SW 1271 (cell line): ENCODE measurements around the gene RPS6KA2.
A peak's percentile ranks its signal among the peaks of the same experiment; 100 is the strongest.
"Not testable (repeated sequence)": the region's sequence is repeated elsewhere in the genome, so short reads cannot be mapped to it uniquely, and the experiment has no call there.

Source experiments
- DNase-seq, 2 experiments: peaks; one replicate each; lab custom pipeline; 2025; lab: John Stamatoyannopoulos, UW

Gene RPS6KA2

DNA sequence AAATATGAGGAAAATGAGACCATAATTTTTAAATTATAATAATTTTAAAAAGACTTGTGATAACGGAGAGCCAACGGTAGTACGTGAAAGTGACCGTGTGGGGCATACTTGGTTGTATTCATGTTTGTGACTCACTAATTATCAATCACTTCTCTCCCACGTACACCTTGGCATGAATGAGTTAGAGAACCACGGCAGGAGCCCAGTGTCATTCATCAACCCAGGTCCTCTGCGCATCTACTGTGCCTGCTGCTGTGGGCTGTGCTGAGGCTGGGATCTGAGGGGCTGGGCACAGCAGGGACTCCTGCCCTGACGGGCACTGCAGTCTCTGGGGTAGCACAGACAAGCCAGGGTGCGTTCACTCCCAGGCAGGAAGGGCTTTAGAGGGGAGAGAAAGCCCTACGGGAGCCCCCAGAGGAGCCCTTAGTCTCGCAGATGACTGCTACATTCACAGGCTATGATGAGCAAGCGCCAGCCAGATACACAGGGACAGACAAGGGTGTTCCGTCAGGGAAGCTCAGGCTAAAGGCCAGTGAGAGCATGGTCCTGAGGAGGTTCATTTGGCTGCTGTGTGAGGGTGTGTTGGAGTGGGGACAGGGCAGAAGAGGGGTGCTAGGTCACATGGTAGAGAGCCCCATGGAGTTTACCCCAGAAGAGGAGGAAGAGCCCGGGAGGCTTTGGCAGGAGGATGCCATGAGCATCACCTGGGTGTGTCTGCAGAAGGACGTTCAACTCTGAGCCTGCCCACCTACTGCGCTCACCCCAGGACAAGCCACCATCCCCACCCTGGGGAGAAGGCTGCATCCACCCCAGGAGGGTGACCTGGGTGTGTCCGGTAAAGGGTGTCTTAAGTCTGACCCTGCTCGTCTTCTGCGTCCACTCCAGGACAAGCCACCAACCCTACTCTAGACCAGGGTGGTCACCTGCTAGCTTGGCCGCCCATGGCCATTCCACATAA, 8.2 kb upstream of the RPS6KA2 start:
- DNase-seq = no peak

DNA sequence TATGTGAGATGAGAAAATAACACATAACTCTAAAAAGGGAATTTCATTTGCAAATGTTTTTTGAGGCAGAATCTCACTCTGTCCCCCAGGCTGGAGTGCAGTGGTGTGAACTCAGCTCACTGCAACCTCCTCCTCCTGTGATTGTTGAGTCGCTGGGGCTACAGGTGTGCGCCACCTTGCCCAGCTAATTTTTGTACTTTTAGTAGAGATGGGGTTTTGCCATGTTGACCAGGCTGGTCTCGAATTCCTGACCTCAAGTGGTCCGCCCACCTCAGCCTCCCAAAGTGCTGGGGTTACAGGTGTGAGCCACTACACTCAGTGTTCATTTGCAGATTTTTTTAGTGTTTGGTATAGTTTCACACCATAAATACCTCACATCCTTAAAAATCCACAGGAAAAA, 7.5 kb upstream of the RPS6KA2 start:
- DNase-seq = not testable (repeated sequence)

- no peak for DNase-seq
These were observed 6.9 kb upstream of the RPS6KA2 start for GRCh38 chr6:166633732-166634535.

DNA sequence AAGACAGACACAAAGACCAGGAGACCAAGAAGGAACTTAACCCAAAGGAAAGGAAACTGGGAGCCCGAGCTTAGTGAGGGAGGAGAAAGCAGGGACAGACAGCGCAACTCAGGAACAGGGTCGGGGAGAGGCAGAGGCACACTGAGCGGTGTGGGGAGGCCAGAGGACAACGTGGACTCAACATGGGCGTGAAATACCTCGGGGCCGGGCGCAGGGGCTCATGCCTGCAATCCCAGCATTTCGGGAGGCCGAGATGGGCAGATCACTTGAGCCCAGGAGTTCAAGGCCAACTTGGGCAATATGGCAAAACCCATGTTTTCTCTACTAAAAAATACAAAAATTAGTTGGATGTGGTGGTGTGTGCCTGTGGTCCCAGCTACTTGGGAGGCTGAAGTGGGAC, 5.7 kb upstream of the RPS6KA2 start:
- DNase-seq = no peak

DNA sequence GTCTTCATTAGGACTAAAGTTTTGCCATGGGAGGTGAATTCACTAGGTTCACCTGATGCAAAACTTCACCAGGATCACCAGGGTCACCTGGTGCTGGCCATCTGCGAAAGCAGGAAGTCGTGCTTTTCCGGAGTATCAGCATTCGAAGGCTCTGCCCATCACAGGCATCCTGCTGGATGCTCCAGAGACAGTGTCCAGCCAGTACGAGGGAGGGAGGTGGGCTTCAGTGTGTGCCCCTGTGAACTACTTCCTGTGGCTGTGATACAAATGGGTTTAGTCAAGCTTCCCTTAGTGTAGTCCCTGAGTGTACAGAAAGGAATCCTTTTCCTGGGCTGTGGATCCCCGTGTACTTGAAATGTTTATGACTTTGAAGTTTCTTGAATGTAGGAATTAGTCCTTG, 3.4 kb upstream of the RPS6KA2 start:
- no peak for DNase-seq

GRCh38 chr6:166629628-166630027, 2.6 kb upstream of the RPS6KA2 start:
- DNase-seq = no peak

DNA sequence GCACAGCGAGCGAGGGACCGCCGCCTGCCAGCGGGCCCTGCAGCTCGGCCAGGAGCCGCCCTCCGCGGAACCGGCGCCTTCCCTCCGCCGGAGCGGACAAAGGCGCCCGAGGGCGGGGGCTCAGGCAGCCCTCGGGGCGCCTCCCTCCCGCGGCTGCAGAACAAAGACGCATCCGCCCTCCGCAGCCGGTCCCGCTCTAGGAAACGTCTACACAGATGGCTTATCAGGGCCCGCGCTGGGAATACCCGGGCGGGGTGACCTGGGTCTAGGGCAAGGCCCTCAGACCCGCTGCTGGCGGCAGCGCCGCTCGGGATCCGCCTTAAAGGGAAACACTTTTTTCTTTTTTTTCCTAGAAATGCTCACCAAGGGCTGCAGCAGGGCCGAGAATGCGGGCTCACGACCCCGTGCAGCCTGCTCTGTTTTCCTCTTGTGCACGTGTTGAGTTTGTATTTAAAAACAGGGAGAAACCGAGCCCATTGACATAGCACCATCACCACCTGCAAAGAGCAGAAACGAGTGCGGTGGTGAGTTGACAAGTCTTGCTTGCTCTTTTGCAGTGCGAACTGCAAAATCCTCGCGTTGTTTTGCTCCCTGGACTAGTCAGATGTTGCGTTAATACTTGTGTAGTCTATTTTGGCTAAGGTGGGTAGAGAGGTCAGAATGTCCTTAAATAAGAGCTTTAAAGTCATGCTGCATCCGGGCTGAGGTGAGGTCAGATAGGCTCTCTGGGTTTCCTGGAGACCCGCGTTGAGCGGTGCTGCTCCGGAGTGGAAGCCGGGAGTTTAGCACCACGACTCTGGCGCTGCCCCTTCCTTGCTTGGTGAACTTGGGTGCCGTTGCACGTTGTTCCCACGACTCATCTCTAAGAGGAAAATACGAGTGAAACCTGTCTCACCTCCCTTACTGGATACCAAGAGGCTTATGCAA, 1.1 kb upstream of the RPS6KA2 start:
- DNase-seq = peak in 1 of 2 experiments; percentile 38

GRCh38 chr6:166626177-166627032, 646 bp downstream of the RPS6KA2 start:
- DNase-seq = no peak

- no peak for DNase-seq
These were observed 1.7 kb downstream of the RPS6KA2 start for GRCh38 chr6:166625356-166625755.

- no peak for DNase-seq
These were observed 2.8 kb downstream of the RPS6KA2 start for GRCh38 chr6:166624275-166624674.

DNA sequence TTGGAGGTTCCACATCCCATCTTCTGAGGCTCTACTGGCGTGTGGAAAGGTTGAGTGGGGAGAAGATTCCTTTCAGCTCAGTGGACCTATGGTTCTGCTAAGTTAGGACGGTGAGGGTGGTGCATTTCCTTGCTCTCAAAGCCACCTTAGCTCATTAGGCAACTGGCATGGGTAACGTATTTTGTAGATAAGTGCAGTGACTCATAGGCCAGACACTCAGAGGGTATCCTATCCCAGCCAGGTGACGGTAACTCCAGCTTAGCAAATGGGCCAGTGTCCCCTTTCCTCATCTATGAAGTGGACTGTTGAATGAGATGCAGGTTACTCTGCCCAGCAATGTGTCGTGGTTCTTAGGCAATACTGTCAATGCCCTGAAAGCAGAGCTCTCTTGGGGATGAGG, 3.7 kb downstream of the RPS6KA2 start:
- DNase-seq = no peak

- no peak for DNase-seq
These were observed 5.9 kb downstream of the RPS6KA2 start for GRCh38 chr6:166621114-166621540.

GRCh38 chr6:166620478-166621113, 6.5 kb downstream of the RPS6KA2 start:
- no peak for DNase-seq

GRCh38 chr6:166619912-166620311, 7.1 kb downstream of the RPS6KA2 start:
- no peak for DNase-seq

GRCh38 chr6:166618866-166619761, 7.9 kb downstream of the RPS6KA2 start:
- DNase-seq = no peak

DNA sequence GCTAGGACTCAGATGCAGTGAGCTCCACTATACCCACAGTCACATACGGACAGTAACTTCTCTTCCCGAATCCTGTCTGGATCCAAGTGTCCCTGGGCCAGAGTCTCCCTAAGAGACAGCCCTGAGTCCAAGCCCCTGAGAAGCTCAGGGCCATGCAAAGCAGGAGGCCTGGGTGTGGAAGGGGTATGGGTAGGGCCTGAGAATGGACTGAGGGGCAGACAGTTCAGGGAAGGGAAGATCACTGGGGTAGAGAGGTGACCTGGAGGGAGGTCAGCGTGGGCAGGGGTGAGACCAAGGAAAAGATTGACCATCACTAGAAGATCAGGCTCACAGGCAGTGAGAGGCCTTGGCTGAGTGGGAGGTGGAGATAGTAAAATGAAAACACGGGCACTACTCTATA, 8.8 kb downstream of the RPS6KA2 start:
- DNase-seq = no peak

- no peak for DNase-seq
These were observed 9.7 kb downstream of the RPS6KA2 start for GRCh38 chr6:166617359-166617758.

- DNase-seq = no peak
These were observed 10.5 kb downstream of the RPS6KA2 start for GRCh38 chr6:166616261-166617238.
